Panc1 (cell line): ENCODE measurements around the gene ACOXL.

Experiments used
- POLR2AphosphoS5 ChIP-seq: IDR thresholded peaks from 2 replicates; pipeline ENCODE4 v1.6.1; 2012; ENCODE audit warnings: mild to moderate bottlenecking, low read depth, low read length, moderate library complexity
- SIN3A ChIP-seq: IDR thresholded peaks from 2 replicates; pipeline ENCODE4 v1.6.1; 2012; ENCODE audit warnings: low read depth, mild to moderate bottlenecking, low read length, moderate library complexity, borderline replicate concordance; ENCODE audit not compliant: insufficient read depth
- TCF7L2 ChIP-seq: IDR thresholded peaks from 2 replicates; pipeline ENCODE4 v1.6.1; 2011; ENCODE audit warnings: mild to moderate bottlenecking, low read depth, low read length, inconsistent platforms
- TF ChIP-seq, protein P1 (sequence below): fragments of 450-650 bp; IDR thresholded peaks from 2 replicates; pipeline ENCODE4 v1.5.1; 2017; ENCODE audit warnings: mild to moderate bottlenecking
- TF ChIP-seq, protein P2 (sequence below), 2 experiments: IDR thresholded peaks; 2 replicates each; pipeline ENCODE4 v1.6.1; 2011 to 2012; ENCODE audit warnings: low read depth in 2 of 2, control low read depth in 1 of 2, low read length in 1 of 2, mild to moderate bottlenecking in 1 of 2, moderate library complexity in 1 of 2; ENCODE audit not compliant: insufficient read depth in 1 of 2

DNA sequence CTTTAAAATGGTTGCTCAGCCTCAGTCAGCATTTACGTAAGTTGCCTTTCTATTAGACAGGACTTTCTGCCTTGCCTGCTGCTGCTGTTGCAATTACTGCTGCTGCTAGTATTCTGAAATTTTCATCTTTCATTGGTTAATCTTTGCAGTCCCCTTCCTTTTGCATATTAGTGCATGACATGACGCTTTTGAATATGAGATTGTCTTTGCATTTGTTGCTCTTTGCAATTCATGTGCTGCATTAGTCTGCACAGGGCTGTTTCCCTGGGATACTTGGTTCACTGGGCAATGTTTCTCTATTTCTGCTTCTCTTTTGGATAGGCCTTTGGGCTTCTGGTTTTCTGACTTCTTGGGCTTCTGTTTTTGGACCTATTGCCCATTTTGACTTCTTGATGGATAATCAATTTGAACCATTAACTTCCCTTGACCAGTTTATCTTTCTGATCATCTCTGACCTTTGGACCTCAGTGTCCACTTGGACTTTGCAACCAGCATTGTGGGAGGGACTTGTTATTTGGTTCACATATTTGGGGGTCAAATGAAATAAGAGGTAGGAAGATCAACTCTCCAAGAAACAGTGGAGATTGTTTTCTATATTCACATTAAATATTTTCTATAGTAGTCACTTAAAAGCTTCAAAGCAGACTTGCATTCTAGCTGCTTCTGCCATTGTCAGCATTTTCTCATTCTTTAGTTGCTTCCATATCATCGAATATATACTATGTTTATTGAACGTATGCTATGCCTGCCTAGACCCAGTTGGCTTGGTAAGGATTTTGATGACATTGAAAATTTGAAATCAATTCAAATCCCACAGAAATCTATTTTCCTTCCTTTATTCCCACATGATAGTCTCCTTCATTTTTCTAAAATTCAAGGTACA is 42.0 kb upstream of the ACOXL start:
- TF ChIP-seq POLR2AphosphoS5 = no peak
- TF ChIP-seq, protein P1, sequence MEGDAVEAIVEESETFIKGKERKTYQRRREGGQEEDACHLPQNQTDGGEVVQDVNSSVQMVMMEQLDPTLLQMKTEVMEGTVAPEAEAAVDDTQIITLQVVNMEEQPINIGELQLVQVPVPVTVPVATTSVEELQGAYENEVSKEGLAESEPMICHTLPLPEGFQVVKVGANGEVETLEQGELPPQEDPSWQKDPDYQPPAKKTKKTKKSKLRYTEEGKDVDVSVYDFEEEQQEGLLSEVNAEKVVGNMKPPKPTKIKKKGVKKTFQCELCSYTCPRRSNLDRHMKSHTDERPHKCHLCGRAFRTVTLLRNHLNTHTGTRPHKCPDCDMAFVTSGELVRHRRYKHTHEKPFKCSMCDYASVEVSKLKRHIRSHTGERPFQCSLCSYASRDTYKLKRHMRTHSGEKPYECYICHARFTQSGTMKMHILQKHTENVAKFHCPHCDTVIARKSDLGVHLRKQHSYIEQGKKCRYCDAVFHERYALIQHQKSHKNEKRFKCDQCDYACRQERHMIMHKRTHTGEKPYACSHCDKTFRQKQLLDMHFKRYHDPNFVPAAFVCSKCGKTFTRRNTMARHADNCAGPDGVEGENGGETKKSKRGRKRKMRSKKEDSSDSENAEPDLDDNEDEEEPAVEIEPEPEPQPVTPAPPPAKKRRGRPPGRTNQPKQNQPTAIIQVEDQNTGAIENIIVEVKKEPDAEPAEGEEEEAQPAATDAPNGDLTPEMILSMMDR = no peak
- TF ChIP-seq SIN3A = no peak
- TF ChIP-seq, protein P2, sequence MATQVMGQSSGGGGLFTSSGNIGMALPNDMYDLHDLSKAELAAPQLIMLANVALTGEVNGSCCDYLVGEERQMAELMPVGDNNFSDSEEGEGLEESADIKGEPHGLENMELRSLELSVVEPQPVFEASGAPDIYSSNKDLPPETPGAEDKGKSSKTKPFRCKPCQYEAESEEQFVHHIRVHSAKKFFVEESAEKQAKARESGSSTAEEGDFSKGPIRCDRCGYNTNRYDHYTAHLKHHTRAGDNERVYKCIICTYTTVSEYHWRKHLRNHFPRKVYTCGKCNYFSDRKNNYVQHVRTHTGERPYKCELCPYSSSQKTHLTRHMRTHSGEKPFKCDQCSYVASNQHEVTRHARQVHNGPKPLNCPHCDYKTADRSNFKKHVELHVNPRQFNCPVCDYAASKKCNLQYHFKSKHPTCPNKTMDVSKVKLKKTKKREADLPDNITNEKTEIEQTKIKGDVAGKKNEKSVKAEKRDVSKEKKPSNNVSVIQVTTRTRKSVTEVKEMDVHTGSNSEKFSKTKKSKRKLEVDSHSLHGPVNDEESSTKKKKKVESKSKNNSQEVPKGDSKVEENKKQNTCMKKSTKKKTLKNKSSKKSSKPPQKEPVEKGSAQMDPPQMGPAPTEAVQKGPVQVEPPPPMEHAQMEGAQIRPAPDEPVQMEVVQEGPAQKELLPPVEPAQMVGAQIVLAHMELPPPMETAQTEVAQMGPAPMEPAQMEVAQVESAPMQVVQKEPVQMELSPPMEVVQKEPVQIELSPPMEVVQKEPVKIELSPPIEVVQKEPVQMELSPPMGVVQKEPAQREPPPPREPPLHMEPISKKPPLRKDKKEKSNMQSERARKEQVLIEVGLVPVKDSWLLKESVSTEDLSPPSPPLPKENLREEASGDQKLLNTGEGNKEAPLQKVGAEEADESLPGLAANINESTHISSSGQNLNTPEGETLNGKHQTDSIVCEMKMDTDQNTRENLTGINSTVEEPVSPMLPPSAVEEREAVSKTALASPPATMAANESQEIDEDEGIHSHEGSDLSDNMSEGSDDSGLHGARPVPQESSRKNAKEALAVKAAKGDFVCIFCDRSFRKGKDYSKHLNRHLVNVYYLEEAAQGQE (IDR thresholded peaks at IDR 0.05; ENCODE audit: insufficient read depth in 1 of 2, low read depth in 2 of 2, low read length in 1 of 2) = no peak
- TF ChIP-seq TCF7L2 = no peak
